GM19099 (cell line): Measurements from ENCODE around the gene SEMA6B.

Experiments
- POLR2A ChIP-seq: IDR thresholded peaks from 3 replicates; pipeline ENCODE4 v1.6.1; 2011; ENCODE audit warnings: low read depth; ENCODE audit not compliant: insufficient read length; ENCODE audit errors: extremely low read depth

Gene SEMA6B

DNA sequence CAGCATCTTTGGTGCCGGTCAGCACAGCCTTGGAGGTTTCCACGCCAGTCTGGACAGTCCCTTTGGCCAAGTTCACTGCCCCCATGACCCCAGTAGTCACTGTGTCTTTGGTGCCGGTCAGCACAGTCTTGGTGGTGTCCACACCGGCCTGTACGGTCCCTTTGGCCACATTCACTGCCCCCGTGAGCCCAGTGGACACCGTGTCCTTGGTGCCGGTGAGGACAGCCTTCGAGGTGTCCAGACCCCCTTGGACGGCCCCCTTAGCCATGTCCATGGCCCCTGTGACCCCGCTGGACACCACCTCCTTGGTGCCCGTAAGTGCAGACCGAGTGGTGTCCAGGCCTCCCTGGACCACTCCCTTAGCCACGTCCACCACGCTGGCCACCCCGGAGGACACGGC, 46.2 kb downstream of the SEMA6B start:
- TF ChIP-seq POLR2A, result no peak

DNA sequence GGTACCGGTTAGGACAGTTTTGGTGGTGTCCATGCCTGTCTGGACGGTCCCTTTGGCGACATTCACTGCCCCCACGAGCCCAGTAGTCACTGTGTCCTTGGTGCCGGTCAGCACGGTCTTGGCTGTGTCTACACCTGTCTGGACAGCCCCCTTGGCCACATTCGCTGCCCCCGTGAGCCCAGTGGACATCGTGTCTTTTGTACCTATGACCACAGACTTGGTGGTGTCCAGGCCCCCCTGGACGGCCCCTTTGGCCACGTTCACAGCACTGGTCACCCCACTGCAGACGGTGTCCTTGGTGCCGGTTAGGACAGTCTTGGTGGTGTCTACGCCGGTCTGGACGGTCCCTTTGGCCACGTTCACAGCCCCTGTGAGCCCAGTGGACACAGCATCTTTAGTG, 47.4 kb downstream of the SEMA6B start:
- no peak for TF ChIP-seq POLR2A

DNA sequence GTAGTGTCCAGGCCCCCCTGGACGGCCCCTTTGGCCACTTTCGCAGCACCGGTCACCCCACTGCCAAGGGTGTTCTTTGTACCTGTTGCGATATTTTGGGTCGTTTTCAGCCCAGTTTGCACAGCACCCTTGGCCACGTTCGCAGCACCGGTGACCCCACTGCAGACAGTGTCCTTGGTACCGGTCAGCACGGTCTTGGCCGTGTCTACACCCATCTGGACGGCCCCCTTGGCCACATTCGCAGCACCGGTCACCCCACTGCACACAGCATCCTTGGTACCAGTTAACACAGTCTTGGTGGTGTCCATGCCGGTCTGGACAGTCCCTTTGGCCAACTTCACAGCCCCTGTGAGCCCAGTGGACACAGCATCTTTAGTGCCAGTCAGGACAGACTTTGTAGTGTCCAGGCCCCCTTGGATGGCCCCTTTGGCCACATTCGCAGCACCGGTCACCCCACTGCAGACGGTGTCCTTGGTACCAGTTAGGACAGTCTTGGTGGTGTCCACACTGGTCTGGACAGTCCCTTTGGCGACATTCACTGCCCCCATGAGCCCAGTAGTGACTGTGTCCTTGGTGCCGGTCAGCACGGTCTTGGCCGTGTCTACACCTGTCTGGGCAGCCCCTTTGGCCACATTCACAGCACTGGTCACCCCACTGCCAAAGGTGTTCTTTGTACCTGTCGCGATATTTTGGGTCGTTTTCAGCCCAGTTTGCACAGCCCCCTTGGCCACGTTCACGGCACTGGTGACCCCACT, 48.0 kb downstream of the SEMA6B start:
- no peak for TF ChIP-seq POLR2A

DNA sequence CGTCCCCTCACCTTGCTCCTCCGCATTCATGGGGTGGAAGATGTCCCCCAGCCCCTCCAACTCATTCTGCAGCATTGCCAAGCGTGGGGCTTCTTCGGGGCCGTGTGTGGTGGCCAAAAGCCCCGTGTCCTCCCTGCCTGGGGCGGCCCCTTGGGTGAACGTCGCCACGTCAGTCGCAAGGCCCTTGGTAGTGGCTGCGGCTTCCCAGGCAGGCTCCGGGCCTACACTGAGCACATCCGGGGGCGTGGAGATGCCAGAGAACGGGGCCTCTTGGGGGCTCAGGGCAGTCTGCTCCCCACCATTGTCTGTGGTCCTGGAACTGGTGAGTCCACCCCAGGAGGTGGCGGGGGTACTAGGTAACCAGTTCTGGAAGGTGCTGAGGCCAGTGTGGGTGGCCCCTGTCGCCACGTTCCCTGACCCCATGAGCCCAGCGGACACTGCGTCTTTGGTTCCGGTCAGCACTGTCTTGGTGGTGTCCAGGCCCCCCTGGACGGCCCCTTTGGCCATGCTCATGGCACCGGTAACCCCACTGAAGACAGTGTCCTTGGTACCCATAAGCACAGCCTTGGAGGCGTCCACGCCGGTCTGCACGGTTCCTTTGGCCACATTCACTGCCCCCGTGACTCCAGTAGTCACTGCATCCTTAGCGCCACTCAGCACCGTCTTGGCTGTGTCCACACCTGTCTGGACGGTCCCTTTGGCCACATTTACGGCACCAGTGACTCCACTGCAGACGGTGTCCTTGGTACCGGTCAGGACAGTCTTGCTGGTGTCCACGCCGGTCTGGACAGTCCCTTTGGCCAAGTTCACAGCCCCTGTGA, 48.8 kb downstream of the SEMA6B start:
- no peak for TF ChIP-seq POLR2A

DNA sequence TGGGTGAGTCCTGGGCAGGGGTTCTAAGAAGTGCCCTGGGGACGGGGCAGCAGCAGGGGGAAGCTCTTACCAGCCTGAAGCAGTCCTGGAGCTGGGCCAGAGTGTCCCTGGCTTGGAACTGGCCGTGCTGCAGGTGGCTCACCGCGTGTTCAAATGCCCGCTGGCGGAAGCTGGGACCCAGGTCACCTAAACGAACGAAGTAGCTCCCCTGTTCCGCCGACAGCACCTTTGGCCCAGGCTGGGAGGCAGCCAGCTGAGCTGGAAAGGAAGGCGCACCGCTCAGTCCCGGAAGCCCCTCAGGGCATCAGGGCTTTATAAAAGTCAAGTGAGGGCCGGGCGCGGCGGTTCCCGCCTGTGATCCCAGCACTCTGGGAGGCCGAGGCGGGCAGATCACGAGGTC, 50.8 kb downstream of the SEMA6B start:
- TF ChIP-seq POLR2A, result no peak

DNA sequence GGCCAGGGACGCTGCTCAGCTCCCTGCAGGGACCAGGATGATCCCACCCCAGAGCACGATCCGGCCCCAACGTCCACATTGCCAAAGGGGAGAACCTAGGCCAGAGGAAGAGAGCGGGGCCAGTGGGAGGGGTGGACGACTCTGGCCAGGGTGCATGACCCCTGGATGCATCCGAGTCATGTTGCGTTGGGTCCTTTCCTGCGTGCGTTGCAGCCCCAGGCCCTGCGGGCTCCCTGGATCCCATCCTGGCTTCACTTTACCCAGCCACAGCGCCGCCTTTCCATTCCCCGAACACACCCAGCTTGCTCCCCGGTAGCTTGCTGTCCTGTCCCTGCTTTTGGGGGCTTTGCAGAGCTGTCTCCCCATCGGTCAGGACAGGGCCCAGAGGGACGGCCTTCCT, 51.7 kb downstream of the SEMA6B start:
- no peak for TF ChIP-seq POLR2A

DNA sequence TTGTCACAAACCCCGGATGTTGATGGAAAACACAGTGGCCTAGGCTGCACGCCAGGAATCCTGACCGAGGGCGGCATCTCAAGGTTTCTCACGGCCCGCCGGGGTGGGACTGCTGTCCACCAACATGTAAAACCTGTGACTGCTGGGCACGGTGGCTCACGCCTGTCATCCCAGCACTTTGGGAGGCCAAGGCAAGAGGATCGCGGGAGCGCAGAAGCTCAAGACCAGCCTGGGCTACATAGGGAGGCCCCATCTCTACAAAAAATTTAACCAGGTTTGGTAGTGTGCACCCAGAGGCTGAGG, 52.4 kb downstream of the SEMA6B start:
- TF ChIP-seq POLR2A, result no peak

DNA sequence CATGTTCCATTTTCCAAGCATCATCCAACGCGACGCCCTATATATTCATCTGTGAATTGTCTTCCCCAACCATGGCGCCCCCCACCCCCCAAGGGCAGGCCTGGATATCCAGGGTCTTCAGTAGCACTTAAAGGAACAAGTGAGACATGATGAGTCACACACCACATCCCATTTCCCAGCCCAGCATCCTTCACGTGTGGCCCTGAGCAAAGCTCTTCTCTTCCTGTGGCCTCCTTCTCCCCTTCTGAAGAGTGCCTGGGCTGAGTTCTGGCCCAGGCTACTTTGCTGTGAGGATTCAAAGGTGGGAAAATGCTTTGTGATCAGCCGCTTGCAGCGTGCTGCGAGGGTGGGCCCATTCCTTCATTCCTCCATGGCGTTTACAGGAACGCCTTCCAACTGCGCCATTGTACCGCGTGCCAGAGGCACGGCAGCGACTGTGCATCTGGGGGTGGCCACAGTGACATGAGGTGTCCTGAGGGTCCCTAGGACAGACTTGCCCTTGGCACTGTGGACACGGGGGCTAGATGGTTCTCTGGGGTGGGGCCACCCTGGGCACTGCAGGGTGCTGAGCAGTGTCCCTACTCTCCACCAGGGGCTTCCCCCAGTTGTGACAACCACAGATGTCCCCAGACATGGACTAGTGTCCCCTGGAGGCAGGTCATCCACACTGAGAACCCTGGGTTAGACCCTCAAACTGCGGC, 52.9 kb downstream of the SEMA6B start:
- no peak for TF ChIP-seq POLR2A

DNA sequence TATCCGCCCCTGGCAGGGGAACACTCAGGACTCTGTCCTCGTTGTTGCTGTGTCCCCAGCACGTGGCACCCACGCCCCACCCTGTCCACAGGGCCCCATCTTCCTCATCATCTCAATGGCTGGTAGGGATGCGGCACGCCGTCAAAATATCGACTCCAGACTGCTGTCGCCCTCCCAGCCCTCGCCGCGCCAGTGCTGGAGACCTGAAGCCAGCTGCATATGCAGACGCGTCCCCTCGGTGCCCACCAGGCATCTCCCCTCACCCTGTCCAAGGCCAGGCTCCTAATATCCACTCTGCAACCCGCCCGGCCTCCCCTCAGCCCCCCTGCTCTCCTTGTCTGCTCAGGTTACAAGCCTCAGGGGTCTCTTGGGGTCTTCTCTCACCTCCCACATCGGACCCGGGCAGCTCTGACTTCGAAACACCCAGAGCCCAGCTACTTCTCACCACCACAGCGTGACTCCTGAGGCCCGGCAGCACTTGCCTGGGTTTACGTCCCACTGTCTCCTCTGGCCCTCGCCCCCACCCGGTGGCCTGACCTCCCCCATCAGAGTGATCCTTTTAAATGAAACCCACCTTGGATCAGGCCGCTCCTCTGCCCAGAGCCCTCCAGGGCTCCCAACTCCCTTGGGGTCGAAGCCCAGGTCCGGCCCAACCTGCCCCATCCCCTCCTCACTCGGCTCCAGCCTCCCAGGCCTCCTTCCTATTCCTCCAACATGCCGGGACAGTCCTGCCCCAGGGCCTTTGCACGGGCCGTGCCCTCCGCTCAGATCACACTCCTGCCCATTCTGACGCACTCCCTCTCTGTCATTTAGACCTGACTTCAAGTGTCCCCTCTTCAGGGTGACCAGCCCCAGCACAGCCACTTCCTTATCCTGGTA, 53.7 kb downstream of the SEMA6B start:
- no peak for TF ChIP-seq POLR2A

DNA sequence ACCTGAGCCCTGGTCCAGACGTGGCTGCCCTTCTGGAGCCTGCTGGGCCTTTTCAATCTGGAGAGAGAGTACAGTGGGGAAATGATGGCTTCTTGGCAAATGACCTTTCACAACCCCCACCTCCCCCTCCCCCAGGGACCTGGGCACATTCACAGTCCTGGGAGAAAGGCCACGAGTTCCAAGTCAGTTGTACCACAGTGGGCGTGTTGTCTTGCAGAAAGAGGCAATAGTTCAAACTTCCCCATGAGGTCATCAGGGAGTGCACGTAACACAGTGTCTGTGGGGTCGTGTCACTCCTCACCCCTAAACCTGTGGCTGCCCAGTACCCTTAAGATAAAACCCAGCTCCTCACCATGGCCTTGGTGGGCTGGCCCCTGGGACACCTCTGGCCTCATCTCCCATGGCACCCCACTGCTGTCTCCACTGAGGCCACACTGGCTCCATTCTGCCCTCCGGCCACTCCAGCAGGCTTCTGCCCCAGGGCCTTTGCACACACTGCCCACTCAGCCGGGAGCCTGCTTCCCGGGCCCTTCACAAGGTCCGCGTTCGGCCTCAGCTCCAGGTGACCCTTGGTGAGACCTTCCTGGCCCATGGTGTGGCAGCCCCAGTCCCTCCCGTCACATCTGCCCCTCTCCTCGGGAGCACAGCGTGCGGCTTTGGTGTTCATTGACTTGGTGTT, 54.5 kb downstream of the SEMA6B start:
- TF ChIP-seq POLR2A, result no peak

DNA sequence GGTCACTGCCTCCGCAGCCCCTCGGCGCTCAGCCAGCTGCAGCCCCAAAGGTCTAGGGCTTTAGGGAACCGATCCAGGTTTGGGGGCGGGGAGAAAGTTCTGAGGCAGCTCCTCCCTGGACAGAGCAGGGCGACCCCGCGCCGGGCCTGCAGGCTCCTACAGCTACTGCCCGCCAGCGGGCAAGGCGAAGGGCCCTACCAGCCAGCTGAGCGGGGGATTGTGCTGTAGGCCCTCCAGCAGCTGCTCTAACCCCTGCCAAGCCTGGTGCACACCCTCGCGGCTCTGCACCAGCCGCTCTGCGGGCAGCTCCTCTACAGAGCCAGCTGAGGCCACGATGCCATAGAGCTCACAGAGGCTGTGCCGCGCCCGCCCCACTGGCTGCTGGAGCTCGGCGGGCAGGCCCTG, 55.2 kb downstream of the SEMA6B start:
- no peak for TF ChIP-seq POLR2A

DNA sequence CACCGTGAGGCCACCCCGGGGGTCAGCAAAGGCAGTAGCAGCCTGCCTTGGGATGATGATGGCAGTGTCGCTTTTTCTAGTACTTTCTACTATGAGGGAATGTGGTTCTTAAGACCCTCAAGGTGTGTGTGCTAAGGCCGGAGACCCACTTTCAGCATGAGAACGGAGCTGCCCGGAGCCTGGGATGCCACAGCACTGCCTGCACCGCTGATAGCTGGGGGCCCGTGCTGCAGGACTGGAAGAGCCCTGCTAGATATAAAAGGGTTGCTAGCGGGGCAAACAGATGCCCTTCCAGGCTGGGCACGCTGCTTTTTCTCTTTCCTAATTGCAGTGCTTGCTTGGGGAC, 55.7 kb downstream of the SEMA6B start:
- TF ChIP-seq POLR2A, result no peak

DNA sequence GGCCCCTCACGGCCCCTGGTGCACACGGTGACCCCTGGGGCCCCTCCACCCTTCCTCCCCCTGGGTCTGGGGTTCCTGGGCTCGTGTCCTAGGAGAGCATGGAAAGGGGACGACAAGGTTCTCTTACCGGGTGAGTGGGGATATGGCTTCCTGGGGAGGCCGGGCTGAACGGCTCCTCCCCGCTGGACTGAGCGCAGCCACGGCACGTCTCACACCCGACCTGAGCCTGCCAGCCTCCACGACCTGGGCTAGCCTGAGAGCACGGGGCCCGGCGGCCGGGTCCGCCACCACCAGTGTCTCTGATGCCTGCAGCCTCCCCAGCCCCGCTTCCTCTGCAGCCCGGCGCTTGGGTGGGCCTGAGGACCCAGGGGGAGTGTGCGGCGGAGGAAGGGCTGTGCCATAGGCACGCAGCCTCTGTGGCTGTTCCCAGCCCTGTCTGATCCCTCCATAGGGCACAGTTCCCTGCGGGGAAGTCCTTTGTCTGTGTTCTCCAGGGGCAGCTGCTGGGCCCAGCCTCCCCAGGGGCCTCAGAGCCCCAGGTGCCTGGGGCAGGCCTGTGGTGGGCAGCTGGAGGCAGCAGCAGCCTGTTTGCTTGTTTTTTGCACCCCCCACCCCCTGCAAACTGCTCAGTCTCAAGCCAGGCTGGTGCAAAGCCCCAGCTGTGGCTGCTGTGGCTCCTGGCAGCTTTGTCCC, 56.2 kb downstream of the SEMA6B start:
- TF ChIP-seq POLR2A, result no peak
